Liver (tissue), 9 donors: ENCODE measurements around the gene SLC6A3. TPM values are rescaled to one million over a fixed set of nuclear protein-coding genes. Genes with fewer than 3 reads are reported as not detected.

Experiments used
- DNase-seq: peaks from one replicate; pipeline ENCODE4 v3.0.0-alpha.2; 2017; ENCODE audit warnings: low spot score
- H3K27ac ChIP-seq, 2 donors: one replicate each; pipeline ENCODE4 v1.7.0; 2013; ENCODE audit warnings: inconsistent platforms in 2 of 2, low read length in 2 of 2, control low read depth in 1 of 2, low read depth in 1 of 2, mild to moderate bottlenecking in 1 of 2
- H3K27me3 ChIP-seq, 4 donors: one replicate each; pipeline versions ENCODE4 v1.6.1 to v1.7.0; 2013; ENCODE audit warnings: low read length in 3 of 4, inconsistent platforms in 1 of 4, mild to moderate bottlenecking in 1 of 4, moderate library complexity in 1 of 4; ENCODE audit not compliant: control insufficient read depth in 4 of 4, insufficient read depth in 4 of 4
- H3K36me3 ChIP-seq, 4 donors: one replicate each; pipeline versions ENCODE4 v1.6.1 to v1.7.0; 2013; ENCODE audit warnings: low read length in 3 of 4, mild to moderate bottlenecking in 3 of 4, low read depth in 1 of 4, moderate library complexity in 1 of 4; ENCODE audit not compliant: control insufficient read depth in 4 of 4, insufficient read depth in 3 of 4
- H3K4me1 ChIP-seq, 4 donors: one replicate each; pipeline versions ENCODE4 v1.6.1 to v1.7.0; 2013; ENCODE audit warnings: low read length in 3 of 4, mild to moderate bottlenecking in 3 of 4, moderate library complexity in 1 of 4; ENCODE audit not compliant: control insufficient read depth in 4 of 4, insufficient read depth in 4 of 4
- H3K4me3 ChIP-seq, 3 donors: one replicate each; pipeline versions ENCODE4 v1.6.1 to v1.7.0; 2013; ENCODE audit warnings: low read length in 3 of 3, control low read depth in 1 of 3, low read depth in 1 of 3, mild to moderate bottlenecking in 1 of 3
- H3K9ac ChIP-seq, 2 donors: one replicate each; pipeline ENCODE4 v1.7.0; 2013; ENCODE audit warnings: low read length in 2 of 2, mild to moderate bottlenecking in 2 of 2, moderate library complexity in 2 of 2, control low read depth in 1 of 2, low read depth in 1 of 2
- H3K9me3 ChIP-seq, 4 donors: one replicate each; pipeline versions ENCODE4 v1.6.1 to v1.7.0; 2013; ENCODE audit warnings: low read length in 3 of 4; ENCODE audit not compliant: control insufficient read depth in 4 of 4
- FOXA1 ChIP-seq: IDR thresholded peaks from 2 replicates; pipeline ENCODE4 v1.6.1; 2016; ENCODE audit warnings: antibody characterized with exemption
- FOXA2 ChIP-seq: IDR thresholded peaks from 2 replicates; pipeline ENCODE4 v1.6.1; 2016; ENCODE audit warnings: antibody characterized with exemption
- GABPA ChIP-seq, 2 donors: IDR thresholded peaks in 1 of 2; conservative IDR thresholded peaks in 1 of 2; 2 replicates each; pipeline ENCODE4 v1.6.1; 2016; ENCODE audit warnings: antibody characterized with exemption in 2 of 2, mild to moderate bottlenecking in 1 of 2, moderate library complexity in 1 of 2
- HNF4A ChIP-seq, 2 donors: conservative IDR thresholded peaks; 2 replicates each; pipeline ENCODE4 v1.6.1; 2016; ENCODE audit warnings: antibody characterized with exemption in 2 of 2, mild to moderate bottlenecking in 2 of 2
- HNF4G ChIP-seq: IDR thresholded peaks from 2 replicates; pipeline ENCODE4 v1.6.1; 2016; ENCODE audit warnings: antibody characterized with exemption
- JUND ChIP-seq, 2 donors: IDR thresholded peaks; 2 replicates each; pipeline ENCODE4 v1.6.1; 2016; ENCODE audit warnings: antibody characterized with exemption in 2 of 2
- MAX ChIP-seq: IDR thresholded peaks from 2 replicates; pipeline ENCODE4 v1.6.1; 2016; ENCODE audit warnings: antibody characterized with exemption
- NR2F2 ChIP-seq: IDR thresholded peaks from 2 replicates; pipeline ENCODE4 v1.6.1; 2016; ENCODE audit warnings: antibody characterized with exemption
- RAD21 ChIP-seq, 2 donors: IDR thresholded peaks; 2 replicates each; pipeline ENCODE4 v1.6.1; 2016; ENCODE audit warnings: antibody characterized with exemption in 2 of 2, mild to moderate bottlenecking in 2 of 2
- RXRA ChIP-seq, 2 donors: IDR thresholded peaks; 2 replicates each; pipeline ENCODE4 v1.6.1; 2017 to 2018; ENCODE audit warnings: antibody characterized with exemption in 2 of 2, mild to moderate bottlenecking in 1 of 2
- SP1 ChIP-seq: IDR thresholded peaks from 2 replicates; pipeline ENCODE4 v1.6.1; 2018; ENCODE audit warnings: antibody characterized with exemption, mild to moderate bottlenecking
- TAF1 ChIP-seq: conservative IDR thresholded peaks from 2 replicates; pipeline ENCODE4 v1.6.1; 2016; ENCODE audit warnings: antibody characterized with exemption, mild to moderate bottlenecking
- YY1 ChIP-seq: IDR thresholded peaks from 2 replicates; pipeline ENCODE4 v1.6.1; 2016; ENCODE audit warnings: antibody characterized with exemption, mild to moderate bottlenecking
- WGBS: extraction: QIAGEN DNeasy Blood & Tissue Kit; methylation state at CpG from one replicate; pipeline ENCODE4 v1.1.7; 2013; 5-methylcytosine and 5-hydroxymethylcytosine counted together
- polyA plus RNA-seq, 2 donors: library from polyadenylated mRNA; stranded (reverse) in 1 of 2; unstranded in 1 of 2; fragments of 200-250 nt in 1 of 2; fragments of >200 nt in 1 of 2; fragmentation: Nextera tagmentation in 1 of 2; extraction: Ambion mirVana in 1 of 2; gene quantifications; one replicate each; pipeline versions ENCODE4 v1.2.1 to v1.2.3, GENCODE V29; 2013 to 2015
- total RNA-seq, 2 donors: library from RNA; depleted of rRNA; stranded (reverse); fragments of >200 nt; gene quantifications; one replicate each; pipeline ENCODE4 v1.2.3, GENCODE V29; 2014
- TF ChIP-seq, protein P1 (sequence below): IDR thresholded peaks from 2 replicates; pipeline ENCODE4 v1.6.1; 2016; ENCODE audit warnings: antibody characterized with exemption
- TF ChIP-seq, protein P2 (sequence below): fragments of 150-350 bp; IDR thresholded peaks from 2 replicates; pipeline ENCODE4 v1.5.1; 2017; ENCODE audit warnings: improper control_type of control experiment, low read depth, low read length; ENCODE audit not compliant: missing input control
- TF ChIP-seq, protein P3 (sequence below): IDR thresholded peaks from 2 replicates; pipeline ENCODE4 v1.6.1; 2016; ENCODE audit warnings: antibody characterized with exemption
- TF ChIP-seq, protein P4 (sequence below): IDR thresholded peaks from 2 replicates; pipeline ENCODE4 v1.6.1; 2016; ENCODE audit warnings: antibody characterized with exemption, mild to moderate bottlenecking
- donor health status: healthy.
- donor health status: healthy.
- donor health status: healthy.
- donor health status: healthy.
- donor health status: healthy.

The SLC6A3 gene
- total and polyA plus RNA-seq, 4 donors = not detected

- DNase-seq = no peak
- H3K9me3 ChIP-seq = no peaks in the 10 kb centered on the region
- H3K27ac ChIP-seq = no peak overlapping the region
- no peaks in the 10 kb centered on the region for H3K27me3 ChIP-seq
- no peak overlapping the region for H3K4me3 ChIP-seq
- no peak for TF ChIP-seq NR2F2
- TF ChIP-seq, protein P1, sequence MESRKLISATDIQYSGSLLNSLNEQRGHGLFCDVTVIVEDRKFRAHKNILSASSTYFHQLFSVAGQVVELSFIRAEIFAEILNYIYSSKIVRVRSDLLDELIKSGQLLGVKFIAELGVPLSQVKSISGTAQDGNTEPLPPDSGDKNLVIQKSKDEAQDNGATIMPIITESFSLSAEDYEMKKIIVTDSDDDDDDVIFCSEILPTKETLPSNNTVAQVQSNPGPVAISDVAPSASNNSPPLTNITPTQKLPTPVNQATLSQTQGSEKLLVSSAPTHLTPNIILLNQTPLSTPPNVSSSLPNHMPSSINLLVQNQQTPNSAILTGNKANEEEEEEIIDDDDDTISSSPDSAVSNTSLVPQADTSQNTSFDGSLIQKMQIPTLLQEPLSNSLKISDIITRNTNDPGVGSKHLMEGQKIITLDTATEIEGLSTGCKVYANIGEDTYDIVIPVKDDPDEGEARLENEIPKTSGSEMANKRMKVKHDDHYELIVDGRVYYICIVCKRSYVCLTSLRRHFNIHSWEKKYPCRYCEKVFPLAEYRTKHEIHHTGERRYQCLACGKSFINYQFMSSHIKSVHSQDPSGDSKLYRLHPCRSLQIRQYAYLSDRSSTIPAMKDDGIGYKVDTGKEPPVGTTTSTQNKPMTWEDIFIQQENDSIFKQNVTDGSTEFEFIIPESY = no peak
- TF ChIP-seq FOXA1 = no peak
- TF ChIP-seq, protein P2, sequence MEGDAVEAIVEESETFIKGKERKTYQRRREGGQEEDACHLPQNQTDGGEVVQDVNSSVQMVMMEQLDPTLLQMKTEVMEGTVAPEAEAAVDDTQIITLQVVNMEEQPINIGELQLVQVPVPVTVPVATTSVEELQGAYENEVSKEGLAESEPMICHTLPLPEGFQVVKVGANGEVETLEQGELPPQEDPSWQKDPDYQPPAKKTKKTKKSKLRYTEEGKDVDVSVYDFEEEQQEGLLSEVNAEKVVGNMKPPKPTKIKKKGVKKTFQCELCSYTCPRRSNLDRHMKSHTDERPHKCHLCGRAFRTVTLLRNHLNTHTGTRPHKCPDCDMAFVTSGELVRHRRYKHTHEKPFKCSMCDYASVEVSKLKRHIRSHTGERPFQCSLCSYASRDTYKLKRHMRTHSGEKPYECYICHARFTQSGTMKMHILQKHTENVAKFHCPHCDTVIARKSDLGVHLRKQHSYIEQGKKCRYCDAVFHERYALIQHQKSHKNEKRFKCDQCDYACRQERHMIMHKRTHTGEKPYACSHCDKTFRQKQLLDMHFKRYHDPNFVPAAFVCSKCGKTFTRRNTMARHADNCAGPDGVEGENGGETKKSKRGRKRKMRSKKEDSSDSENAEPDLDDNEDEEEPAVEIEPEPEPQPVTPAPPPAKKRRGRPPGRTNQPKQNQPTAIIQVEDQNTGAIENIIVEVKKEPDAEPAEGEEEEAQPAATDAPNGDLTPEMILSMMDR = no peak
- no peak for TF ChIP-seq GABPA (IDR thresholded peaks at IDR 0.05 in 1 of 2, conservative IDR thresholded peaks at IDR 0.05 in 1 of 2)
- no peak for TF ChIP-seq FOXA2
- no peak for TF ChIP-seq YY1
- TF ChIP-seq, protein P3, sequence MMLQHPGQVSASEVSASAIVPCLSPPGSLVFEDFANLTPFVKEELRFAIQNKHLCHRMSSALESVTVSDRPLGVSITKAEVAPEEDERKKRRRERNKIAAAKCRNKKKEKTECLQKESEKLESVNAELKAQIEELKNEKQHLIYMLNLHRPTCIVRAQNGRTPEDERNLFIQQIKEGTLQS = no peak
- no peak for TF ChIP-seq RAD21 (IDR thresholded peaks at IDR 0.05)
- TF ChIP-seq TAF1 = no peak
- no peak for TF ChIP-seq HNF4G
- TF ChIP-seq, protein P4, sequence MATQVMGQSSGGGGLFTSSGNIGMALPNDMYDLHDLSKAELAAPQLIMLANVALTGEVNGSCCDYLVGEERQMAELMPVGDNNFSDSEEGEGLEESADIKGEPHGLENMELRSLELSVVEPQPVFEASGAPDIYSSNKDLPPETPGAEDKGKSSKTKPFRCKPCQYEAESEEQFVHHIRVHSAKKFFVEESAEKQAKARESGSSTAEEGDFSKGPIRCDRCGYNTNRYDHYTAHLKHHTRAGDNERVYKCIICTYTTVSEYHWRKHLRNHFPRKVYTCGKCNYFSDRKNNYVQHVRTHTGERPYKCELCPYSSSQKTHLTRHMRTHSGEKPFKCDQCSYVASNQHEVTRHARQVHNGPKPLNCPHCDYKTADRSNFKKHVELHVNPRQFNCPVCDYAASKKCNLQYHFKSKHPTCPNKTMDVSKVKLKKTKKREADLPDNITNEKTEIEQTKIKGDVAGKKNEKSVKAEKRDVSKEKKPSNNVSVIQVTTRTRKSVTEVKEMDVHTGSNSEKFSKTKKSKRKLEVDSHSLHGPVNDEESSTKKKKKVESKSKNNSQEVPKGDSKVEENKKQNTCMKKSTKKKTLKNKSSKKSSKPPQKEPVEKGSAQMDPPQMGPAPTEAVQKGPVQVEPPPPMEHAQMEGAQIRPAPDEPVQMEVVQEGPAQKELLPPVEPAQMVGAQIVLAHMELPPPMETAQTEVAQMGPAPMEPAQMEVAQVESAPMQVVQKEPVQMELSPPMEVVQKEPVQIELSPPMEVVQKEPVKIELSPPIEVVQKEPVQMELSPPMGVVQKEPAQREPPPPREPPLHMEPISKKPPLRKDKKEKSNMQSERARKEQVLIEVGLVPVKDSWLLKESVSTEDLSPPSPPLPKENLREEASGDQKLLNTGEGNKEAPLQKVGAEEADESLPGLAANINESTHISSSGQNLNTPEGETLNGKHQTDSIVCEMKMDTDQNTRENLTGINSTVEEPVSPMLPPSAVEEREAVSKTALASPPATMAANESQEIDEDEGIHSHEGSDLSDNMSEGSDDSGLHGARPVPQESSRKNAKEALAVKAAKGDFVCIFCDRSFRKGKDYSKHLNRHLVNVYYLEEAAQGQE = no peak
- TF ChIP-seq MAX = no peak
- no peak for TF ChIP-seq HNF4A (conservative IDR thresholded peaks at IDR 0.05)
- TF ChIP-seq RXRA (IDR thresholded peaks at IDR 0.05) = no peak
- no peak for TF ChIP-seq JUND (IDR thresholded peaks at IDR 0.05)
- 37% methylated on average over 12 of the region's 12 CpGs for WGBS
- peaks cover 0 to 12% (median 10%) of the 10 kb centered on the region in 4 donors for H3K4me1 ChIP-seq
- no peak overlapping the region for H3K9ac ChIP-seq
- H3K36me3 ChIP-seq = no peaks in the 10 kb centered on the region
These were observed 96.0 kb downstream of the SLC6A3 start for GRCh38 chr5:1349246-1349645.

DNA sequence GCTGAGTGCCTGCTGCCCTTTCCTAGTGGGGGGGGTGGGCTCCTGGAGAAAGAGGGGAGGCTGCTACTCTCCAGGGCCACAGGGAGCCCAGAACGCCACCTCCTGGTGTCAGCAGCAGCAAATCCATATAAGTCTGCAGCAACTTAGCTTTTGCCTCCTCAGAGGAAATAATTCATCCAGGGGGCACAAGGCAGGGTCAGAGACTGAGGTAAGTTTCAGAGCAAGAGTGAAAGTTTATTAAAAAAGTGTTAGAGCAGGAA, 96.3 kb downstream of the SLC6A3 start:
- WGBS = 72% methylated on average over 1 of the region's 1 CpG
- no peak overlapping the region for H3K4me3 ChIP-seq
- H3K36me3 ChIP-seq = no peaks in the 10 kb centered on the region

More for the DNA sequence above, 96.3 kb downstream of the SLC6A3 start:
- Histone ChIP-seq H3K4me1 (peaks cover 0 to 15% (median 12%) of the 10 kb centered on the region in 4 donors), H3K9ac (no peak overlapping the region), H3K27me3 (no peaks in the 10 kb centered on the region), H3K9me3 (no peaks in the 10 kb centered on the region), H3K27ac (no peak overlapping the region)
- no peak for DNase-seq
- TF ChIP-seq RAD21 (IDR thresholded peaks at IDR 0.05) (no peak), GABPA (IDR thresholded peaks at IDR 0.05 in 1 of 2, conservative IDR thresholded peaks at IDR 0.05 in 1 of 2) (no peak), FOXA2 (no peak), JUND (IDR thresholded peaks at IDR 0.05) (no peak), MAX (no peak), YY1 (no peak), NR2F2 (no peak), HNF4A (conservative IDR thresholded peaks at IDR 0.05) (no peak), RXRA (IDR thresholded peaks at IDR 0.05) (no peak), SP1 (no peak)
- TF ChIP-seq, protein P4 = no peak
- TF ChIP-seq, protein P3 = no peak
